SK-N-SH treated with all-trans-retinoic acid at 6 μM for 48 hours (cell line): ENCODE data around the gene FOXN3.
"Not testable (repeated sequence)": the region's sequence is repeated elsewhere in the genome, so short reads cannot be mapped to it uniquely, and the experiment has no call there.

ENCODE experiments used
- ATAC-seq: fragments of 200-7000 bp; cut with Tn5 transposase; 3 replicates; pipeline ENCODE4 v1.9.1; 2020; ENCODE audit warnings: mild to moderate bottlenecking, moderate library complexity
- ARNTL ChIP-seq: fragments of 450-650 bp; formaldehyde crosslinking; IDR thresholded peaks from 2 replicates; pipeline ENCODE4 v1.5.0; 2020; ENCODE audit warnings: low read depth, mild to moderate bottlenecking, moderate library complexity, borderline replicate concordance
- BACH2 ChIP-seq: fragments of 250-450 bp; sonication (Bioruptor Pico); IDR thresholded peaks from 2 replicates; pipeline ENCODE4 v1.9.0; 2021; ENCODE audit warnings: mild to moderate bottlenecking, borderline replicate concordance
- CSDC2 ChIP-seq: fragments of 250-450 bp; sonication (Bioruptor Pico); IDR thresholded peaks from 2 replicates; pipeline ENCODE4 v1.5.0; 2020; ENCODE audit warnings: mild to moderate bottlenecking, moderate library complexity
- ESRRG ChIP-seq: fragments of 250-450 bp; sonication (Bioruptor Pico); IDR thresholded peaks from 2 replicates; pipeline ENCODE4 v1.6.1; 2021; ENCODE audit warnings: mild to moderate bottlenecking
- GLIS3 ChIP-seq: fragments of 250-450 bp; sonication (Bioruptor Pico); IDR thresholded peaks from 2 replicates; pipeline ENCODE4 v1.5.0; 2020; ENCODE audit warnings: mild to moderate bottlenecking, moderate library complexity
- ISL1 ChIP-seq: fragments of 250-450 bp; sonication (Bioruptor Pico); IDR thresholded peaks from 2 replicates; pipeline ENCODE4 v2.1.2; 2022; ENCODE audit warnings: mild to moderate bottlenecking, moderate library complexity
- OSR1 ChIP-seq: fragments of 250-450 bp; sonication (Bioruptor Pico); IDR thresholded peaks from 2 replicates; pipeline ENCODE4 v1.8.0; 2022; ENCODE audit warnings: moderate library complexity, mild to moderate bottlenecking, inconsistent platforms
- PPARA ChIP-seq: fragments of 250-450 bp; sonication (Bioruptor Pico); IDR thresholded peaks from 2 replicates; pipeline ENCODE4 v1.5.0; 2020; ENCODE audit warnings: mild to moderate bottlenecking, borderline replicate concordance
- RARB ChIP-seq: fragments of 250-450 bp; sonication (Bioruptor Pico); IDR thresholded peaks from 2 replicates; pipeline ENCODE4 v1.8.0; 2021; ENCODE audit warnings: mild to moderate bottlenecking, moderate library complexity
- SNAI2 ChIP-seq: fragments of 250-450 bp; sonication (Bioruptor Pico); IDR thresholded peaks from 2 replicates; pipeline ENCODE4 v1.5.0; 2020; ENCODE audit warnings: mild to moderate bottlenecking, moderate library complexity
- TCF4 ChIP-seq: fragments of 250-450 bp; sonication (Bioruptor Pico); IDR thresholded peaks from 2 replicates; pipeline ENCODE4 v1.8.0; 2021; ENCODE audit warnings: mild to moderate bottlenecking, moderate library complexity, borderline replicate concordance
- TOX ChIP-seq: fragments of 250-450 bp; sonication (Bioruptor Pico); IDR thresholded peaks from 2 replicates; pipeline ENCODE4 v1.8.0; 2021; ENCODE audit warnings: mild to moderate bottlenecking, moderate library complexity, borderline replicate concordance
- ZC3H10 ChIP-seq: fragments of 250-450 bp; sonication (Bioruptor Pico); IDR thresholded peaks from 2 replicates; pipeline ENCODE4 v1.5.1; 2021; ENCODE audit warnings: mild to moderate bottlenecking, moderate library complexity
- ZFP3 ChIP-seq: fragments of 250-450 bp; sonication (Bioruptor Pico); IDR thresholded peaks from 2 replicates; pipeline ENCODE4 v1.5.0; 2020; ENCODE audit warnings: mild to moderate bottlenecking, moderate library complexity
- ZFP30 ChIP-seq: fragments of 450-650 bp; formaldehyde crosslinking; IDR thresholded peaks from 2 replicates; pipeline ENCODE4 v1.5.0; 2022; ENCODE audit warnings: mild to moderate bottlenecking, moderate library complexity
- ZNF565 ChIP-seq: fragments of 450-650 bp; formaldehyde crosslinking; conservative IDR thresholded peaks from 2 replicates; pipeline ENCODE4 v1.5.0; 2020; ENCODE audit warnings: low read depth, mild to moderate bottlenecking, moderate library complexity
- ZNF70 ChIP-seq: fragments of 450-650 bp; formaldehyde crosslinking; IDR thresholded peaks from 2 replicates; pipeline ENCODE4 v1.5.0; 2020; ENCODE audit warnings: mild to moderate bottlenecking, moderate library complexity
- ZNF8 ChIP-seq: fragments of 450-650 bp; formaldehyde crosslinking; IDR thresholded peaks from 2 replicates; pipeline ENCODE4 v1.5.0; 2020; ENCODE audit warnings: mild to moderate bottlenecking, moderate library complexity
- TF ChIP-seq, protein P1 (sequence below): fragments of 250-450 bp; sonication (Bioruptor Pico); IDR thresholded peaks from 2 replicates; pipeline ENCODE4 v1.5.0; 2020; ENCODE audit warnings: mild to moderate bottlenecking, moderate library complexity
- TF ChIP-seq, protein P2 (sequence below): fragments of 250-450 bp; sonication (Bioruptor Pico); IDR thresholded peaks from 2 replicates; pipeline ENCODE4 v1.5.1; 2020; ENCODE audit warnings: low read depth, mild to moderate bottlenecking, moderate library complexity
- TF ChIP-seq, protein P3 (sequence below): fragments of 250-450 bp; sonication (Bioruptor Pico); IDR thresholded peaks from 2 replicates; pipeline ENCODE4 v1.8.0; 2021; ENCODE audit warnings: low read depth, mild to moderate bottlenecking, moderate library complexity, borderline replicate concordance
- TF ChIP-seq, protein P4 (sequence below): fragments of 250-450 bp; sonication (Bioruptor Pico); IDR thresholded peaks from 2 replicates; pipeline ENCODE4 v1.5.1; 2021; ENCODE audit warnings: mild to moderate bottlenecking, moderate library complexity

Gene FOXN3

DNA sequence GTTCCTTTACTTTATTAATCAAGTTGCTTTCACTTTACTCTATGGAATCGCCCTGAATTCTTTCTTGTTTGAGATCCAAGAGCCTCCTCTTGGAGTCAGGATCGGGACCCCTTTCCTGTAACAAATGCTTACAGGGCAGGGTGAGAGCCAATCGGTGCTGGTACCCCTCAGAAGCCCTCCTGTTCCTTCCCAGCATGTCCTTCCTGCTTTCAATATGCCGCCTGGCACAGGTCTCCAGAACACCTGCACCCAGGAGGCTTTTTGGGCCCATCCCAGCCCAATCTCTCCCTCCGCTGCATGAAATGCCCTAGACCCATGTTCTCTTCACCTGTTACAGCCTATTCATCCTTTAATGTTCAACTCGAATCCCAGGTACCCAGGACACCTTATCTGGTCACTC, 122.2 kb downstream of the FOXN3 start:
- TF ChIP-seq RARB, result no peak
- TF ChIP-seq, protein P1, sequence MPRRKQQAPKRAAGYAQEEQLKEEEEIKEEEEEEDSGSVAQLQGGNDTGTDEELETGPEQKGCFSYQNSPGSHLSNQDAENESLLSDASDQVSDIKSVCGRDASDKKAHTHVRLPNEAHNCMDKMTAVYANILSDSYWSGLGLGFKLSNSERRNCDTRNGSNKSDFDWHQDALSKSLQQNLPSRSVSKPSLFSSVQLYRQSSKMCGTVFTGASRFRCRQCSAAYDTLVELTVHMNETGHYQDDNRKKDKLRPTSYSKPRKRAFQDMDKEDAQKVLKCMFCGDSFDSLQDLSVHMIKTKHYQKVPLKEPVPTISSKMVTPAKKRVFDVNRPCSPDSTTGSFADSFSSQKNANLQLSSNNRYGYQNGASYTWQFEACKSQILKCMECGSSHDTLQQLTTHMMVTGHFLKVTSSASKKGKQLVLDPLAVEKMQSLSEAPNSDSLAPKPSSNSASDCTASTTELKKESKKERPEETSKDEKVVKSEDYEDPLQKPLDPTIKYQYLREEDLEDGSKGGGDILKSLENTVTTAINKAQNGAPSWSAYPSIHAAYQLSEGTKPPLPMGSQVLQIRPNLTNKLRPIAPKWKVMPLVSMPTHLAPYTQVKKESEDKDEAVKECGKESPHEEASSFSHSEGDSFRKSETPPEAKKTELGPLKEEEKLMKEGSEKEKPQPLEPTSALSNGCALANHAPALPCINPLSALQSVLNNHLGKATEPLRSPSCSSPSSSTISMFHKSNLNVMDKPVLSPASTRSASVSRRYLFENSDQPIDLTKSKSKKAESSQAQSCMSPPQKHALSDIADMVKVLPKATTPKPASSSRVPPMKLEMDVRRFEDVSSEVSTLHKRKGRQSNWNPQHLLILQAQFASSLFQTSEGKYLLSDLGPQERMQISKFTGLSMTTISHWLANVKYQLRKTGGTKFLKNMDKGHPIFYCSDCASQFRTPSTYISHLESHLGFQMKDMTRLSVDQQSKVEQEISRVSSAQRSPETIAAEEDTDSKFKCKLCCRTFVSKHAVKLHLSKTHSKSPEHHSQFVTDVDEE (CRISPR knock-in tag), result no peak
- TF ChIP-seq TOX (CRISPR knock-in tag), result no peak
- TF ChIP-seq ZNF70 (CRISPR knock-in tag), result no peak
- no peak for TF ChIP-seq GLIS3 (CRISPR knock-in tag)
- no peak for TF ChIP-seq ZNF8 (CRISPR knock-in tag)
- TF ChIP-seq TCF4 (CRISPR knock-in tag), result no peak
- TF ChIP-seq, protein P2, sequence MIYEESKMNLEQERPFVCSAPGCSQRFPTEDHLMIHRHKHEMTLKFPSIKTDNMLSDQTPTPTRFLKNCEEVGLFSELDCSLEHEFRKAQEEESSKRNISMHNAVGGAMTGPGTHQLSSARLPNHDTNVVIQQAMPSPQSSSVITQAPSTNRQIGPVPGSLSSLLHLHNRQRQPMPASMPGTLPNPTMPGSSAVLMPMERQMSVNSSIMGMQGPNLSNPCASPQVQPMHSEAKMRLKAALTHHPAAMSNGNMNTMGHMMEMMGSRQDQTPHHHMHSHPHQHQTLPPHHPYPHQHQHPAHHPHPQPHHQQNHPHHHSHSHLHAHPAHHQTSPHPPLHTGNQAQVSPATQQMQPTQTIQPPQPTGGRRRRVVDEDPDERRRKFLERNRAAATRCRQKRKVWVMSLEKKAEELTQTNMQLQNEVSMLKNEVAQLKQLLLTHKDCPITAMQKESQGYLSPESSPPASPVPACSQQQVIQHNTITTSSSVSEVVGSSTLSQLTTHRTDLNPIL (CRISPR knock-in tag), result no peak
- TF ChIP-seq BACH2 (CRISPR knock-in tag), result no peak
- TF ChIP-seq OSR1 (CRISPR knock-in tag), result no peak
- no peak for TF ChIP-seq ZNF565
- TF ChIP-seq PPARA (CRISPR knock-in tag), result no peak
- TF ChIP-seq, protein P3, sequence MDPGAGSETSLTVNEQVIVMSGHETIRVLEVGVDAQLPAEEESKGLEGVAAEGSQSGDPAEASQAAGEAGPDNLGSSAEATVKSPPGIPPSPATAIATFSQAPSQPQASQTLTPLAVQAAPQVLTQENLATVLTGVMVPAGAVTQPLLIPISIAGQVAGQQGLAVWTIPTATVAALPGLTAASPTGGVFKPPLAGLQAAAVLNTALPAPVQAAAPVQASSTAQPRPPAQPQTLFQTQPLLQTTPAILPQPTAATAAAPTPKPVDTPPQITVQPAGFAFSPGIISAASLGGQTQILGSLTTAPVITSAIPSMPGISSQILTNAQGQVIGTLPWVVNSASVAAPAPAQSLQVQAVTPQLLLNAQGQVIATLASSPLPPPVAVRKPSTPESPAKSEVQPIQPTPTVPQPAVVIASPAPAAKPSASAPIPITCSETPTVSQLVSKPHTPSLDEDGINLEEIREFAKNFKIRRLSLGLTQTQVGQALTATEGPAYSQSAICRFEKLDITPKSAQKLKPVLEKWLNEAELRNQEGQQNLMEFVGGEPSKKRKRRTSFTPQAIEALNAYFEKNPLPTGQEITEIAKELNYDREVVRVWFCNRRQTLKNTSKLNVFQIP (CRISPR knock-in tag), result no peak
- no peak for TF ChIP-seq ARNTL (CRISPR knock-in tag)
- no peak for TF ChIP-seq ISL1 (CRISPR knock-in tag)
- TF ChIP-seq, protein P4, sequence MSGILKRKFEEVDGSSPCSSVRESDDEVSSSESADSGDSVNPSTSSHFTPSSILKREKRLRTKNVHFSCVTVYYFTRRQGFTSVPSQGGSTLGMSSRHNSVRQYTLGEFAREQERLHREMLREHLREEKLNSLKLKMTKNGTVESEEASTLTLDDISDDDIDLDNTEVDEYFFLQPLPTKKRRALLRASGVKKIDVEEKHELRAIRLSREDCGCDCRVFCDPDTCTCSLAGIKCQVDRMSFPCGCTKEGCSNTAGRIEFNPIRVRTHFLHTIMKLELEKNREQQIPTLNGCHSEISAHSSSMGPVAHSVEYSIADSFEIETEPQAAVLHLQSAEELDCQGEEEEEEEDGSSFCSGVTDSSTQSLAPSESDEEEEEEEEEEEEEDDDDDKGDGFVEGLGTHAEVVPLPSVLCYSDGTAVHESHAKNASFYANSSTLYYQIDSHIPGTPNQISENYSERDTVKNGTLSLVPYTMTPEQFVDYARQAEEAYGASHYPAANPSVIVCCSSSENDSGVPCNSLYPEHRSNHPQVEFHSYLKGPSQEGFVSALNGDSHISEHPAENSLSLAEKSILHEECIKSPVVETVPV (CRISPR knock-in tag), result no peak
- no peak for TF ChIP-seq ZC3H10 (CRISPR knock-in tag)
- no peak for TF ChIP-seq ZFP30 (CRISPR knock-in tag)
- no peak for ATAC-seq

DNA sequence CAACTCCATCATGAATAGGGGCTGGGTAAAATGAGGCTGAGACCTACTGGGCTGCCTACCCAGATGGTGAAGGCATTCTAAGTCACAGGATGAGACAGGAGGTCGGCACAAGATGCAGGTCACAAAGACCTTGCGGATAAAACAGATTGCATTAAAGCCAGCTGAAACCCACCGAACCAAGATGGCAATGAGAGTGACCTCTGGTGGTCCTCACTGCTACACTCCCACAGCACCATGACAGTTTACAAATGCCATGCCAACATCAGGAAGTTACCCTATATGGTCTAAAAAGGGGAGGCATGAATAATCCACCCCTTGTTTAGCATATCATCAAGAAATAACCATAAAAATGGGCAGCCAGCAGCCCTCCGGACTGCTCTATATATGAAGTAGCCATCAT, 122.6 kb downstream of the FOXN3 start:
- not testable (repeated sequence) for ATAC-seq

DNA sequence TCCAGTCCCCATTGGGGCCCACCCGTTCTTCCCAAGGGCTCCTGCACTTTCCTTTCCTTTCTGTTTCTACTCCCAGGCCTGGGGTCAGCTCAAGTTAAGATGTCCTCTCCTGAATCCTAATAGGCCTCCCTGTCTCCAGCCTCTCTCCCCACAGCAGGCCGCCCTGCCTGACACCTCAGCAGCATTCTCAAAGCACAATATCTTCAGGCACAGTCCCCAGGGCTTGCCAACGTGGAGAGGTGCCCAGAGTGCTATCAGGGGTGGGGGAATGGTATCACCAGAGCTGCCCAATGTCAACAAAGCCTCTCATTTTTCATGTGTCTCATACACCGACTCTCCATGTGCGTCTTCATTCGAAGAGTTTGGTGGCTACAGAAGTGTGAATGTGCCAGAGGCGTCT, 123.0 kb downstream of the FOXN3 start:
- TF ChIP-seq ISL1 (CRISPR knock-in tag) (no peak), ZNF70 (CRISPR knock-in tag) (no peak), TCF4 (CRISPR knock-in tag) (no peak), SNAI2 (CRISPR knock-in tag) (no peak), ZFP30 (CRISPR knock-in tag) (no peak), OSR1 (CRISPR knock-in tag) (no peak), ESRRG (no peak), ZC3H10 (CRISPR knock-in tag) (no peak)
- TF ChIP-seq, protein P2 (CRISPR knock-in tag), result no peak
- no peak for ATAC-seq

DNA sequence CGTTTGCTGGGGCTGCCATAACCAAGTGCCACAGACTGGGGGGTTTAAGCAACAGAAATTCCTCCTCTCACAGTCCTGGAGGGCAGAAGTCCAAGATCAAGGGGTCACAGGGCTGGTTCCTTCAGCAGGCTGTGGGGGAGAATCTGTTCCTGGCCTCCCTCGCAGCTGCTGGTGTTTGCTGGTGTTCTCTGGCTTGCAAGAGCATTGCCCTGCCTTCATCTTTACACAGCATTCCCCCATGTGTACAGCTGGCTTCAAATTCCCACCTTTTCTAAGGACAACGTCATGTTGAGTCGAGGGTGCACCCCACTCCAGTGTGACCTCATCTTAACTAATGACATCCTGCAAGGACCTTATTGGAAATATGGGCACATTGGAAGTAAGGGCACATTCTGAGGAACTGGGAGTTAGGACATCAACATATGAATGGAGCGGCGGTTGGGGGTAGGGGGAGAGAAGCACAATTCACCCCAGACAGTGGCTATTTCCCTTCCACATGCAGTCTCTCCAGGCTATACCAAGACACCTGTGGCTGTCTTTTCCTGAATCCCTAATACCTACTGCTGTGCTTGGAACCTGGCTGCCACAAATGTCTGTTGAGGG, 123.6 kb downstream of the FOXN3 start:
- no peak for TF ChIP-seq SNAI2 (CRISPR knock-in tag)
- no peak for TF ChIP-seq RARB
- TF ChIP-seq OSR1 (CRISPR knock-in tag), result no peak
- TF ChIP-seq, protein P1 (CRISPR knock-in tag), result no peak
- TF ChIP-seq TOX (CRISPR knock-in tag), result no peak
- TF ChIP-seq CSDC2 (CRISPR knock-in tag), result no peak
- TF ChIP-seq ZFP3 (CRISPR knock-in tag), result no peak
- no peak for TF ChIP-seq ZC3H10 (CRISPR knock-in tag)
- no peak for TF ChIP-seq ZNF70 (CRISPR knock-in tag)
- TF ChIP-seq GLIS3 (CRISPR knock-in tag), result no peak
- TF ChIP-seq ZFP30 (CRISPR knock-in tag), result no peak
- no peak for TF ChIP-seq ESRRG
- TF ChIP-seq ZNF565, result no peak
- no peak for TF ChIP-seq PPARA (CRISPR knock-in tag)
- no peak for TF ChIP-seq ARNTL (CRISPR knock-in tag)
- TF ChIP-seq, all 23 proteins: peak for 0
- ATAC-seq, result no peak
